Left renal pelvis (tissue), 4 donors: ENCODE measurements around the gene DGCR8. TPM values are rescaled to one million over a fixed set of nuclear protein-coding genes. Genes with fewer than 3 reads are reported as not detected.
A peak's percentile ranks its signal among the peaks of the same experiment; 100 is the strongest.

Experiments used
- DNase-seq, 4 donors: peaks; one replicate each; pipeline ENCODE4 v3.0.0-alpha.2; 2013; ENCODE audit warnings: low read depth in 4 of 4, low spot score in 3 of 4
- polyA plus RNA-seq, 4 donors: library from polyadenylated mRNA; unstranded; fragments of 120-200 nt; gene quantifications; one replicate each; pipeline ENCODE4 v1.2.1, GENCODE V29; 2013; ENCODE audit not compliant: insufficient read length in 4 of 4

Gene DGCR8
- 10 to 100 TPM; 29.6 to 62.1 (median 44.5) TPM for polyA plus RNA-seq

DNA sequence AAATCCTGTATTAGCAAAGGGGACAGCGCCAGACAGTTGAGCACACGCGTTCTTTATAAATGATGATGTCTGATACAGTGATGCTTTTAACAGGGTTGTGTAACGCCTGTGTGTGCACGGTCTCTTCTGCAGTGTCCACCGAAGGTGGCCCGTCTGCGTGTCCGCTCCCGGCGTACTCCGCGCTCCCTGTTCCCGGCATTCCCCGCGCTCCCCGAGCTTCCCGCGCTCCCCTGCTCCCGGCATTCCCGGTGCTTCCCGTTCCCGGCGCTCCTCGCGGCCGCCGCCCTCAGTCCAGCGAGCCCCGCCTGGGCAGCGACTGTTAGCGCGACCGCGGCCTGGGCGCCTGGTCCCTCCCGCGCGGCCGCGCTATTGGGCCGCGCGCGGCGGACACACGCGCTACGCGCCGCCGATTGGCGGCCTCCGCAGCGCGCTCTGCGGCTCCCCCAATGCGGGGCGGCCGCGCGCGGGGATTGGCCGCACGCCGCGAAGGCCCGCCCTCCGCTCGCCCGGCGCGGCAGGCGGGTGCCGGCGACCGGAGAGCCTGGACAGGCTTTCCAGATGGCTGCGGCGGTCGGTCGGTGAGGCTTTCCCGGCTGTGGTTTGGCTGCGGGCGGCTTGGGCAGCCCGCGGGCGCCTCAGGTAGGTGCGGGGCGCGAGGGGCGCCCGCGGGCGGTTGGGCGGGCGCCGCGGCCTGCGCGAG, at the start of gene DGCR8:
TSS of gene DGCR8 (plus strand) at position 497 of the 700 bp plus-strand sequence. CDS start 5,723 bp downstream, outside the sequence.
- DNase-seq = peak; percentile 87 to 95 (median 92)

DNA sequence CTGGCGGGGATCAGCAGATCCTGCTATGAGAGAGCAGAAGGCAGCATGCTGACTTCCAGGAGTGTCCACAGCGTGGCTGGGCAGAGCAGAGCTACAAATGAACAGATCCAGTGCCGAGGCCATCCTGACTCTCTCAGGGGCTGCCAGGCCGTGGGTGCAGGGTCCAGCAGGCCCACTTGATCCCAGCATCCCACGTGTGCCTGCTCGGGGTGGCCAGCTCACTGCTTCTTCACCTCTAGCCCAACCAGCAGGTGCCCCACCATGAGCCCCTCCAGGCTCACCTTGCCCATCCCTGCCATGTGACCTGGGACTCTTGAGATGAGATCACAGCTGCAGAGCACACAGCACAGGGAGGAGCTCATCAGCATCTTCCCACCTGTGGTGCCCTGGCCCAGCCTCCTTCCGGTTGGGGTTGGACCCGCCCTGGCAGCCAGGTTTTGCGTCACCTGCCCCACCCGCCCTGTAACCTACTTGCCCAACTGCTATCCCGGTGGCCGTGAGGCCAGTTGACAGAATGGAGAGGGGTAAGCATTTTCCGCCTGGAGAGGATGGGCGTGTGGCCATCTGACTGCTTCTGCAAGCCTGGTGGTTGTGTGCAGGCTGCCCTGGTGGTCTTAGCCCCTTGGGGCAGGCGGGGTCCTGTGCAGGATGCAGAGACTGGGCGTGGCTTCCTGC, 48.2 kb upstream of the DGCR8 start:
- DNase-seq = no peak

DNA sequence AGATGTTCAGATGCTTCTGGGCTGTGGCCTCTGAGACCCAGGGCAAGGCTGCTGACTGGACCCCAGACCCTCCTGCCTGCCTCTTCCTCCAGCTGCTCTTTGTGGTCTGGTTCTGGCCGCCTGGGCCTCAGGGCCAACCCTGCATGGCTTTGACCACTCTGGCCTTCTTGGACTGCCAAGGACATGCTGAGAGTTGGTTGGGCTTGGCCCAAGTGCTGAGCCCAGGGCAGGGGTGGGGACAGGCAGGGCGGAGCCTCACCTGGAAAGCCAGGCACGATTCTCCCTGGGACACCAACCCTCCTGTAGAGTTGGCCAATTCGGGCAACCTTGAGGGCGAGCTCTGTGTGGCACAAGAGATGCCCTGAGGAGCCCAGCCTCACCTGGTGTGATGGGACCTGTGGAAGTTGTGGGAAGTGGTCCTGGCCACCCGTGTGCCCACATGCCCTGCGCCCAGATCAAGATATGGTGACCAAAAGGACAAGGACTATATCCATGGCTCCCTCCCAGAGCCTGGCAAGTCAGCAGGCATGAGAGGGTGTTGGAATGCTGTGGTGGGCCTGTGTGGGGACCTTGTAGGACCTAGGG, 47.5 kb upstream of the DGCR8 start:
- DNase-seq = no peak

GRCh38 chr22:20033045-20033706, 46.9 kb upstream of the DGCR8 start:
- no peak for DNase-seq

DNA sequence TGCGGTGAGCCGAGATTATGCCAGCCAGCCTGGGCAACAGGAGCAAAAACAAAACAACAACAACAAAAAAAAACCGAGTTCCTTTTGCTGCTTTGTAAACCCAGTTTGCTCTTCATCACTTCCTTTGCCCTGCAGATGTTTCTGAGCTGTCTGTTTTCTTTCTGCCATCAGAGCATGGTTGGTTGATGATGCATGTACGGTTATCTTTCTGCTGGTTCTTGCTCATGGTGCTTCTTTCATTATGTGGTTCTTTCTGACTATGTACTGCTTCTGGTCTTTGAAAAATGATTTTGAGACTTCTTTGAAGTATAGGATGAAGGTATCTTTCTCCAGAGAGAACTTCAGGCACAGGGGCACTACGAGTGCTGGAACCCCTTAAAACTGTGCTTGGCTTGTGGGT, 45.9 kb upstream of the DGCR8 start:
- no peak for DNase-seq

- no peak for DNase-seq
These were observed 44.5 kb upstream of the DGCR8 start for GRCh38 chr22:20035375-20036083.

- DNase-seq = no peak
These were observed 44.0 kb upstream of the DGCR8 start for GRCh38 chr22:20036084-20036482.

DNA sequence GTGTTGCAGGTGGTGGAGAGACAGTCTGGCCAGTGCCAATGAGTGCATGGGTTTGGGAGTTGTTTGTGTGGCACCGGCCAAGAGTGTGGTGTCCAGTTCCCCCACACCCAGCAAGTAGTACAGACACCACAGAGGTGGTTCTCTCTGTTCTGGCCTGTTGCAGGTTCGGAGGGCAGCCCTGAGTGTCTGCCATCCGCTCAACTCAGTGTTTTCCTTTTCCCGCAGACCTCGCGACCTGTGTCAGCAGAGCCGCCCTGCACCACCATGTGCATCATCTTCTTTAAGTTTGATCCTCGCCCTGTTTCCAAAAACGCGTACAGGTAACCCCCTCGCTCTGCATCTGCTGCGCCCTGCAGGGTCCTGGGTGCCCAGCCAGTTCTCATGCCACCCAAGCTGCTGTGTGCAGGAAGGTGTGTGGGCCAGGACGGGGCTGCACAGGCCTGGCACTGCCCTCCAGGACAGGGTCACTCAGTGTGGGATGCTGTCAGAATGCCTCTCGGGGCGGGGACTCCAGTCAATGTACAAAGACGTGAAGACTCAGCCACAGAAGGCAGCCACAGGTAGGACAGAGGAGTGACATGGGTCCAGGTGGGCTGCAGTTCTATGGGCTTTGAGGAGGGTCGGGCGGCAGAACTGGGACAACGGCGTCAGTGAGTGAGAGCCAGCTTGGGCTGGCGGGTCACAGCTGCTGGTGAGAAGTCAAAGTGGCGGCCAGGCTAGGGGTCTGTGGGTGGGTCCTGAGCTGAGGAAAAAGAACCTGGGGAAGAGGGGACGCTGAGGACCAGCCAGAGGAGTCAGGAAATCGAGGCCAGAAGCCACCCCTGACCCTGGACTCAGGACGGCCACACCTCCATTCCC, 43.3 kb upstream of the DGCR8 start:
- DNase-seq = no peak

DNA sequence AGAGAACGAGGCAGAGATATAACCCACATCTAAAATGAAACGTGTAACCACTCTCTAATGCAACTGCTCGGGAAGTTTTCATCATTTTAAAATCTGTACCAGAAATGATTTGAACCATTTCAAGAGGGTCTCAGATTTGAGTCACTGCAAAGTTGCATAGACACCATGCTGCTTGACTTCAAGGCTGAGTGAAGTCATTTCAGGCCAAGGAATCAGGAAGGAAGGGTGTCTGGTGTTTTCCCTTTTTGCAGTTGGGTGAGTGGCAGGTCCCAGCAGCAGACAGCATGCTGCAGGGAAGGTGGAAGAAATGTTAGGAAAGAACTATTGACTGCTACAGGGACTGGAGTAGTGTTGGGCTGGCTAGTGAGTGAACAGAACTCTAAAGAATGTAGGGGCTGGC, 42.6 kb upstream of the DGCR8 start:
- DNase-seq = no peak

- DNase-seq = no peak
These were observed 41.5 kb upstream of the DGCR8 start for GRCh38 chr22:20038574-20038973.

- no peak for DNase-seq
These were observed 40.2 kb upstream of the DGCR8 start for GRCh38 chr22:20039683-20040325.

- DNase-seq = no peak
These were observed 39.5 kb upstream of the DGCR8 start for GRCh38 chr22:20040327-20041200.

- DNase-seq = no peak
These were observed 36.7 kb upstream of the DGCR8 start for GRCh38 chr22:20043057-20043996.

DNA sequence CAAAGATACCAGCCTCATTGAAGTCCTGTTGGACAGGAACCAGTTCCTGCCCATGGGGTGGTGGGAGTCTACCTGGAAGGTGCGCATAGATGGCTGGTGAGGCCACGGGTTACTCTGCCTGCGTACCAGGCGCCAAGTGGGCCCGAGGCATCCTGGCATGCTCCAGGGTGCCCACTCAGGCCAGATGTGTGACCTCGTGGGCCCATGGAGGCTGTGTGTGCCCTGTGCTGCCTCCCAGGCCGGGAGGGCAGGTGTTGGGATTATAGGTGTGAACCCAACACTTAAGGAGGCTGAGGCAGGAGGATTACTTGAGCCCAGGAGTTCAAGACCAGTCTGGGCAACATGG, 36.1 kb upstream of the DGCR8 start:
- no peak for DNase-seq

DNA sequence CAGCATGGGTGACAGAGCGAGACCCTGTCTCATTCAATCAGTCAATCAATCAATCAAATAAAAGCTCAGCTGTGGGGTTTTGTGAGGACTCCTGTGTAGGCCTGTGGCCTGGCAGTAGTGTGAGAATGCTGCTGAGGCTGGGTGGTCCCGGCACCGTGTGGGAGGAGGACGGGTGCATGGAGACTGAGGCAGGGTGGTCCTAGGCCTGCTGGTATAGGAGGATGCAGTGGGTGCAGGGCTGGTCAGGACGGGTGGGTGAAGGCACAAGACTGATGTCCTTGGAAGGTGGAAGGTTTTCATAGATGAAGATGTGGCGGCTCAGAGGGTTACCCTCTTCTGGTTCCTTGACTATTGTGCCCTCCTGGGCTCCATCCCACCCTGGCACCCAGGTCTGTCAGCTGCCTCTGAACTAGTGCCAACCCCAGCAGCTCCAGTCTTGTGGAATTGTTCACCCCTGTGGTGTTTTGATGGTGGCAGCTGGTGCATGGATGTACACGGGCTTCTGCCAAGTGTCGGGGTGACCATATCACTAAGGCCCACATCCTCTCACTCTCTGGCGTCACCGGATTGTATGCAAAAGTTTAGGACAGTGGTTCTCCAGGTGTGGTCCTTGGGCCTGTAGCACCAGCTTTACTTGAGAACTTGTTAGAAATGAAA, 35.4 kb upstream of the DGCR8 start:
- DNase-seq = no peak

- DNase-seq = no peak
These were observed 33.3 kb upstream of the DGCR8 start for GRCh38 chr22:20046730-20047129.

DNA sequence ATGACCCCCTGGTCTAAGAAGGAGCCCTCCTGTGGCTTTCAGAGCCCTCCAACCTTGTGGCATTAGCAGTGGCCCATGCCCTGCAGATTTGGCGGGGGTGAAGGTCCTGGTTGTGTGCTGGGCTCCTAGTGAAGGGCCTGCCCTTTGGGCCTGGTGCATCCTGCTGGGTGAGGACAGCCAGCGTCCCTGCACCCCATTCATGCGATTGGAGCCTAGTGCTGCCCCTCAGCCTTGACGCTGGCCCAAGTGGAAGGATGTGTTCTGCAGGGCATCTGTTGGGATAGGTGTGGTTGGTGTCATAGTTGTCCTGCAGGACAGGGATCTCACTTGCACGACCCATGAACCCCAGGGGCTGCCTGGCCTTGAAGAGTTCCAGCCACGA, 28.1 kb upstream of the DGCR8 start:
- no peak for DNase-seq
